Natural killer cell (primary cell): Measurements from ENCODE around the gene RDX. TPM values are rescaled to one million over a fixed set of nuclear protein-coding genes. Genes with fewer than 3 reads are reported as not detected.

Experiments used
- ATAC-seq, 3 donors: fragments of 150-1000 bp in 2 of 3; fragments of 200-7000 bp in 1 of 3; cut with Tn5 transposase; 1 replicate in 1 of 3; 2 replicates in 2 of 3; pipeline ENCODE4 v1.10.0; 2021; ENCODE audit warnings: mild to moderate bottlenecking in 2 of 3, moderate library complexity in 2 of 3
- DNase-seq, 2 donors: peaks; one replicate each; pipeline versions ENCODE4 v3.0.0 to v3.0.0-alpha.2; 2013 to 2021; ENCODE audit warnings: mixed read lengths in 1 of 2
- H3K27ac ChIP-seq: one replicate; pipeline ENCODE4 v1.5.1; 2013; ENCODE audit warnings: mild to moderate bottlenecking, low read length
- H3K27me3 ChIP-seq: one replicate; pipeline ENCODE4 v1.6.1; 2013; ENCODE audit warnings: low read length; ENCODE audit not compliant: control insufficient read depth, insufficient read depth
- H3K36me3 ChIP-seq: one replicate; pipeline ENCODE4 v1.6.1; 2013; ENCODE audit warnings: low read length; ENCODE audit not compliant: control insufficient read depth, insufficient read depth
- H3K4me1 ChIP-seq: one replicate; pipeline ENCODE4 v1.6.1; 2013; ENCODE audit warnings: low read length; ENCODE audit not compliant: control insufficient read depth, insufficient read depth
- H3K4me3 ChIP-seq: one replicate; pipeline ENCODE4 v1.5.1; 2013; ENCODE audit warnings: low read length
- H3K9me3 ChIP-seq: one replicate; pipeline ENCODE4 v1.6.1; 2013; ENCODE audit warnings: low read length; ENCODE audit not compliant: control insufficient read depth, insufficient read depth
- H3K27ac Mint-ChIP-seq, 2 donors: one replicate each; pipeline ENCODE4 v1.8.0; 2022; ENCODE audit warnings: mild to moderate bottlenecking in 2 of 2, mixed read lengths in 2 of 2, moderate library complexity in 1 of 2
- H3K27me3 Mint-ChIP-seq, 2 donors: one replicate each; pipeline ENCODE4 v1.8.0; 2022; ENCODE audit warnings: low read depth in 2 of 2, mixed read lengths in 2 of 2
- H3K36me3 Mint-ChIP-seq: one replicate; pipeline ENCODE4 v1.8.0; 2022; ENCODE audit warnings: mixed read lengths
- H3K4me1 Mint-ChIP-seq, 2 donors: one replicate each; pipeline ENCODE4 v1.8.0; 2022; ENCODE audit warnings: mixed read lengths in 2 of 2
- H3K4me3 Mint-ChIP-seq: one replicate; pipeline ENCODE4 v1.8.0; 2022; ENCODE audit warnings: mild to moderate bottlenecking, moderate library complexity, mixed read lengths
- H3K9me3 Mint-ChIP-seq, 2 donors: one replicate each; pipeline ENCODE4 v1.8.0; 2022; ENCODE audit warnings: mixed read lengths in 2 of 2
- WGBS: methylation state at CpG from one replicate; pipeline ENCODE4 v1.1.7; 2013; ENCODE audit warnings: missing lambda C conversion rate; ENCODE audit not compliant: insufficient coverage; 5-methylcytosine and 5-hydroxymethylcytosine counted together
- intact Hi-C: fragments of 100-400 bp; cut with micrococcal nuclease; formaldehyde crosslinking; loops from one replicate; pipeline ENCODE4 v1.14.2; 2022
- total RNA-seq, 4 donors: library from RNA; stranded (reverse); fragments of 120-200 nt in 1 of 4; gene quantifications; one replicate each; pipeline versions ENCODE4 v1.2.3 to v1.2.4, GENCODE V29; 2013 to 2022
- TF ChIP-seq, protein P1 (sequence below): fragments of 200-600 bp; IDR thresholded peaks from one replicate; pipeline ENCODE4 v1.8.0; 2022; ENCODE audit warnings: antibody characterized with exemption

Gene RDX
- total RNA-seq, 3 donors from 2014 or later (not counting 1 experiment from before 2014, with no cell fraction given), result 22.6 to 31.1 (median 25.9) TPM

DNA sequence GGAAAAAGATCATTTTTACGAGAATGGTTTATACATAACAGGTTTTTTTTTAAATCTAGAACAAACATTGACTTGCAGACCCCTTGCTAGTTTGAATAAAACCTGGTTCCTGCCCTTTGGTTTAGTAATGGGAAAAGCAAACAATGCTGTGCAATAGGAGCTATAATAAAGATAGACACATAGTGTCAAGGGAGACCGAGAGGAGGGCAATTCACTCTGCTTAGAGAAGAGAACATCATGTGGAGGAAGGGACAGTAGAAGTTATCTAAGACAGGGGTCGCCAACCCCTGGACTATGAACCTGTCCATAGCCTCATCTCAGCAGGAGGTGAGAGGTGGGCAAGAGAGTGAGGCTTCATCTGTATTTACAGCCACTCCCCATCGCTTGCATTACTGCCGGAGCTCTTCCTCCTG is 7.0 kb upstream of the RDX start:
- Mint-ChIP-seq H3K36me3 (no peaks in the 10 kb centered on the region), H3K4me3 (no peak overlapping the region), H3K4me1 (peaks cover 0 to 4% of the 10 kb centered on the region in 2 donors), H3K27ac (no peak overlapping the region), H3K27me3 (no peaks in the 10 kb centered on the region), H3K9me3 (peaks cover 0 to 2% of the 10 kb centered on the region in 2 donors)
- Histone ChIP-seq H3K27me3 (no peaks in the 10 kb centered on the region), H3K36me3 (no peaks in the 10 kb centered on the region), H3K9me3 (no peaks in the 10 kb centered on the region), H3K27ac (no peak overlapping the region), H3K4me3 (no peak overlapping the region), H3K4me1 (no peaks in the 10 kb centered on the region)
- ATAC-seq (no peak), DNase-seq (no peak)
- intact Hi-C loops, result no loop called here
- WGBS, result 96% methylated on average over 5 of the region's 5 CpGs
- TF ChIP-seq, protein P1, sequence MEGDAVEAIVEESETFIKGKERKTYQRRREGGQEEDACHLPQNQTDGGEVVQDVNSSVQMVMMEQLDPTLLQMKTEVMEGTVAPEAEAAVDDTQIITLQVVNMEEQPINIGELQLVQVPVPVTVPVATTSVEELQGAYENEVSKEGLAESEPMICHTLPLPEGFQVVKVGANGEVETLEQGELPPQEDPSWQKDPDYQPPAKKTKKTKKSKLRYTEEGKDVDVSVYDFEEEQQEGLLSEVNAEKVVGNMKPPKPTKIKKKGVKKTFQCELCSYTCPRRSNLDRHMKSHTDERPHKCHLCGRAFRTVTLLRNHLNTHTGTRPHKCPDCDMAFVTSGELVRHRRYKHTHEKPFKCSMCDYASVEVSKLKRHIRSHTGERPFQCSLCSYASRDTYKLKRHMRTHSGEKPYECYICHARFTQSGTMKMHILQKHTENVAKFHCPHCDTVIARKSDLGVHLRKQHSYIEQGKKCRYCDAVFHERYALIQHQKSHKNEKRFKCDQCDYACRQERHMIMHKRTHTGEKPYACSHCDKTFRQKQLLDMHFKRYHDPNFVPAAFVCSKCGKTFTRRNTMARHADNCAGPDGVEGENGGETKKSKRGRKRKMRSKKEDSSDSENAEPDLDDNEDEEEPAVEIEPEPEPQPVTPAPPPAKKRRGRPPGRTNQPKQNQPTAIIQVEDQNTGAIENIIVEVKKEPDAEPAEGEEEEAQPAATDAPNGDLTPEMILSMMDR, result no peak

DNA sequence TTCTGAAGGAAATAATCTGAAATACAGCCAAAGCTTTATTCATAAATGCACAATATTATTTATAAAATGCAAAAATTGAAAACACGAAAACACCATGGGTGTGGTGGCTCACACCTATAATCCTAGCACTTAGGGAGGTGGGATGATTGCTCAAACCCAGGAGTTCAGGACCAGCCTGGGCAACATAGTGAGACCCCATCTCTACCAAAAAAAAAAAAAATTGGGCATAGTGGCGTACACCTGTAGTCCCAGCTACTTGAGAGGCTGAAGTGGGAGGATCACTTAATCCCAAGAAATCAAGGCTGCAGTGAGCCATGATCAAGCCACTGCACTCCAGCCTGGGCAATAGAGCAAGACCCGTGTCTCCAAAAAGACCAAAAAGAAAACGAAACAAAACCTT is 5.2 kb upstream of the RDX start:
- H3K36me3 ChIP-seq, result no peaks in the 10 kb centered on the region
- no peak overlapping the region for H3K27ac Mint-ChIP-seq
- no peaks in the 10 kb centered on the region for H3K27me3 Mint-ChIP-seq
- TF ChIP-seq, protein P1, result no peak
- H3K27ac ChIP-seq, result no peak overlapping the region
- DNase-seq, result no peak
- peaks cover 0 to 4% of the 10 kb centered on the region in 2 donors for H3K4me1 Mint-ChIP-seq
- no peaks in the 10 kb centered on the region for H3K36me3 Mint-ChIP-seq
- H3K4me1 ChIP-seq, result peaks cover 4% of the 10 kb centered on the region
- intact Hi-C loops, result no loop called here
- no peaks in the 10 kb centered on the region for H3K9me3 ChIP-seq
- peaks cover 0 to 2% of the 10 kb centered on the region in 2 donors for H3K9me3 Mint-ChIP-seq
- no peak for ATAC-seq
- 88% methylated on average over 3 of the region's 4 CpGs for WGBS
- H3K4me3 Mint-ChIP-seq, result no peak overlapping the region
- H3K27me3 ChIP-seq, result no peaks in the 10 kb centered on the region
- H3K4me3 ChIP-seq, result no peak overlapping the region

DNA sequence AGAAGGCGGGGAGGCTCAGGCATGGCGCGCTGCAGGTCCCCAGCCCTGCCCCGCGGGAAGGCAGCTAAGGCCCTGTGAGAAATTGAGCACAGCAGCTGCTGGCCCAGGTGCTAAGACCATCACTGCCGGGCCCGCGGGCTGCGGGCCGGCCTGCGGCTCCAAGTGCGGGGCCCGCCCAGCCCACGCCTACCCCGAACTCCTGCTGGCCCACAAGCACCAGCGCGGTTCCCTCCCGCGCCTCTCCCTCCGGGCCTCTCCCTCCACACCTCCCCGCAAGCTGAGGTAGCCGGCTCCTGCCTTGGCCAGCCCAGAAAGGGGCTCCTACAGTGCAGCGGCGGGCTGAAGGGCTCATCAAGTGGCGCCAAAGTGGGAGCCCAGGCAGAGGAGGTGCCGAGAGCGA is 4.6 kb upstream of the RDX start:
- WGBS, result 98% methylated on average over 27 of the region's 27 CpGs
- intact Hi-C loops, result no loop called here
- peaks cover 0 to 4% of the 10 kb centered on the region in 2 donors for H3K4me1 Mint-ChIP-seq

More for the DNA sequence above, 4.6 kb upstream of the RDX start:
- H3K27ac ChIP-seq, result no peak overlapping the region
- no peak overlapping the region for H3K4me3 ChIP-seq
- ATAC-seq, result no peak
- no peaks in the 10 kb centered on the region for H3K36me3 ChIP-seq
- peaks cover 0 to 2% of the 10 kb centered on the region in 2 donors for H3K9me3 Mint-ChIP-seq
- H3K9me3 ChIP-seq, result no peaks in the 10 kb centered on the region
- TF ChIP-seq, protein P1, result no peak
- no peak overlapping the region for H3K4me3 Mint-ChIP-seq
- DNase-seq, result no peak
- H3K4me1 ChIP-seq, result peaks cover 4% of the 10 kb centered on the region
- no peaks in the 10 kb centered on the region for H3K27me3 ChIP-seq
- H3K36me3 Mint-ChIP-seq, result no peaks in the 10 kb centered on the region
- H3K27me3 Mint-ChIP-seq, result no peaks in the 10 kb centered on the region
- no peak overlapping the region for H3K27ac Mint-ChIP-seq
